Sigmoid colon (tissue), 7 donors: ENCODE measurements around the gene TRIM63. TPM values are rescaled to one million over a fixed set of nuclear protein-coding genes. Genes with fewer than 3 reads are reported as not detected.

Experiments used
- DNase-seq: peaks from one replicate; pipeline ENCODE4 v3.0.0-alpha.2; 2019
- H3K27ac ChIP-seq, 4 donors: fragments of 200-600 bp; sonication (generic); one replicate each; pipeline ENCODE4 v1.5.1; 2016 to 2019; ENCODE audit warnings: mild to moderate bottlenecking in 1 of 4
- H3K27me3 ChIP-seq, 3 donors: fragments of 200-600 bp; sonication (generic); one replicate each; pipeline ENCODE4 v1.5.1; 2019; ENCODE audit warnings: mild to moderate bottlenecking in 1 of 3
- H3K36me3 ChIP-seq, 4 donors: fragments of 200-600 bp; sonication (generic); one replicate each; pipeline ENCODE4 v1.5.1; 2016 to 2019
- H3K4me1 ChIP-seq, 4 donors: fragments of 200-600 bp; sonication (generic); one replicate each; pipeline ENCODE4 v1.5.1; 2017 to 2019
- H3K4me3 ChIP-seq, 4 donors: fragments of 200-600 bp; sonication (generic); one replicate each; pipeline ENCODE4 v1.5.1; 2017 to 2019; ENCODE audit warnings: mild to moderate bottlenecking in 2 of 4, moderate library complexity in 1 of 4
- H3K9me3 ChIP-seq, 4 donors: fragments of 200-600 bp in 3 of 4; sonication (generic) in 3 of 4; one replicate each; pipeline versions ENCODE4 v1.5.1 to v1.6.1; 2013 to 2019
- CTCF ChIP-seq, 4 experiments: fragments of 450-650 bp in 3 of 4; fragments of 200-600 bp in 1 of 4; IDR thresholded peaks; one replicate each; pipeline ENCODE4 v1.5.1; 2016 to 2019; ENCODE audit warnings: antibody characterized with exemption in 4 of 4, mild to moderate bottlenecking in 3 of 4, moderate library complexity in 2 of 4
- EP300 ChIP-seq, 4 donors: sonication (generic); formaldehyde crosslinking; IDR thresholded peaks; one replicate each; pipeline ENCODE4 v1.6.1; 2017; ENCODE audit warnings: antibody characterized with exemption in 4 of 4
- POLR2A ChIP-seq, 2 donors: fragments of 450-650 bp; IDR thresholded peaks; one replicate each; pipeline ENCODE4 v1.6.1; 2016; ENCODE audit warnings: antibody characterized with exemption in 2 of 2, mild to moderate bottlenecking in 2 of 2, moderate library complexity in 2 of 2
- POLR2AphosphoS5 ChIP-seq, 4 donors: sonication (generic); formaldehyde crosslinking; IDR thresholded peaks; one replicate each; pipeline ENCODE4 v1.6.1; 2017; ENCODE audit warnings: antibody characterized with exemption in 4 of 4
- WGBS, 2 donors: extraction: QIAGEN DNeasy Blood & Tissue Kit; methylation state at CpG; one replicate each; pipeline ENCODE4 v1.1.7; 2013; 5-methylcytosine and 5-hydroxymethylcytosine counted together
- intact Hi-C: fragments of 100-400 bp; cut with DNase I; formaldehyde crosslinking; loops from one replicate; pipeline ENCODE4 v1.15.1; 2023
- polyA plus RNA-seq, 3 donors: library from polyadenylated mRNA; stranded (reverse); fragments of 200-250 nt; gene quantifications; one replicate each; pipeline ENCODE4 v1.2.3, GENCODE V29; 2013
- total RNA-seq, 4 donors: library from RNA; depleted of rRNA; stranded (reverse); fragments of >200 nt; gene quantifications; one replicate each; pipeline ENCODE4 v1.1.0, GENCODE V29; 2016
- donor health status: healthy with polysubstance abuse.
- donor health status: Bipolar disorder and iron deficiency.
- donor health status: healthy.

TRIM63 gene
- total and polyA plus RNA-seq, 7 donors: 0.35 to 2.1 (median 0.81) TPM; not detected in 2

- H3K36me3 ChIP-seq: no peaks in the 10 kb centered on the region
- 79 to 82% methylated on average over 8 of the region's 8 CpGs for WGBS, 2 donors
- intact Hi-C loops: no loop called here
- peaks cover 0 to 22% (median 0%) of the 10 kb centered on the region in 3 donors for H3K27me3 ChIP-seq
- H3K27ac ChIP-seq: no peak overlapping the region
- H3K9me3 ChIP-seq: no peaks in the 10 kb centered on the region
- H3K4me1 ChIP-seq: no peaks in the 10 kb centered on the region
- no peak for DNase-seq
- no peak overlapping the region for H3K4me3 ChIP-seq
- TF ChIP-seq CTCF (IDR thresholded peaks at IDR 0.05) (no peak), EP300 (IDR thresholded peaks at IDR 0.05) (no peak), POLR2A (IDR thresholded peaks at IDR 0.05) (no peak), POLR2AphosphoS5 (IDR thresholded peaks at IDR 0.05) (no peak)
Measured at GRCh38 chr1:26081267-26082019, 14.0 kb upstream of the TRIM63 start.

- TF ChIP-seq POLR2AphosphoS5 (IDR thresholded peaks at IDR 0.05): no peak
- TF ChIP-seq CTCF (IDR thresholded peaks at IDR 0.05): no peak
- no peak for TF ChIP-seq POLR2A (IDR thresholded peaks at IDR 0.05)
- no peak for TF ChIP-seq EP300 (IDR thresholded peaks at IDR 0.05)
- DNase-seq: no peak
- no peaks in the 10 kb centered on the region for H3K9me3 ChIP-seq
- intact Hi-C loops: no loop called here
- H3K27ac ChIP-seq: no peak overlapping the region
- H3K36me3 ChIP-seq: no peaks in the 10 kb centered on the region
- peaks cover 0 to 18% (median 9%) of the 10 kb centered on the region in 3 donors for H3K27me3 ChIP-seq
- WGBS, 2 donors: 52 to 72% methylated on average over 9 of the region's 9 CpGs
- H3K4me1 ChIP-seq: no peaks in the 10 kb centered on the region
- no peak overlapping the region for H3K4me3 ChIP-seq
Measured at GRCh38 chr1:26079960-26080814, 12.8 kb upstream of the TRIM63 start.

GRCh38 chr1:26079178-26079563 is 11.7 kb upstream of the TRIM63 start:
- no peak overlapping the region for H3K27ac ChIP-seq
- no peaks in the 10 kb centered on the region for H3K36me3 ChIP-seq
- no peaks in the 10 kb centered on the region for H3K9me3 ChIP-seq
- WGBS, 2 donors: 76 to 84% methylated on average over 7 of the region's 7 CpGs
- H3K4me3 ChIP-seq: no peak overlapping the region
- no peak for TF ChIP-seq POLR2AphosphoS5 (IDR thresholded peaks at IDR 0.05)
- TF ChIP-seq POLR2A (IDR thresholded peaks at IDR 0.05): no peak
- no peak for TF ChIP-seq EP300 (IDR thresholded peaks at IDR 0.05)
- TF ChIP-seq CTCF (IDR thresholded peaks at IDR 0.05): no peak
- intact Hi-C loops: no loop called here
- no peaks in the 10 kb centered on the region for H3K4me1 ChIP-seq
- peaks cover 0 to 11% (median 9%) of the 10 kb centered on the region in 3 donors for H3K27me3 ChIP-seq
- no peak for DNase-seq

GRCh38 chr1:26078286-26079177 is 11.1 kb upstream of the TRIM63 start:
- Histone ChIP-seq H3K36me3 (no peaks in the 10 kb centered on the region), H3K4me1 (no peaks in the 10 kb centered on the region), H3K27me3 (peaks cover 0 to 9% (median 8%) of the 10 kb centered on the region in 3 donors), H3K27ac (no peak overlapping the region), H3K9me3 (no peaks in the 10 kb centered on the region), H3K4me3 (no peak overlapping the region)
- WGBS, 2 donors: 26 to 66% methylated on average over 8 of the region's 8 CpGs
- intact Hi-C loops: no loop called here
- TF ChIP-seq POLR2A (IDR thresholded peaks at IDR 0.05): no peak
- TF ChIP-seq CTCF (IDR thresholded peaks at IDR 0.05): no peak
- TF ChIP-seq EP300 (IDR thresholded peaks at IDR 0.05): no peak
- TF ChIP-seq POLR2AphosphoS5 (IDR thresholded peaks at IDR 0.05): no peak
- no peak for DNase-seq
